Fibroblast of skin of left quadriceps (primary cell): ENCODE data around the gene CERCAM.

Experiments used
- DNase-seq, 2 experiments: peaks; one replicate each; pipeline ENCODE4 v3.0.0-alpha.2; 2013; ENCODE audit warnings: low read depth in 2 of 2

CERCAM gene

GRCh38 chr9:128420651-128421481 is at the start of gene CERCAM:
Gene CERCAM (plus strand): TSS chr9:128420857. CDS start chr9:128420878, 21 bp downstream.
- no peak for DNase-seq

- DNase-seq = no peak
Measured at GRCh38 chr9:128371630-128372117, 49.0 kb upstream of the CERCAM start.

GRCh38 chr9:128372188-128372641 is 48.4 kb upstream of the CERCAM start:
- DNase-seq = no peak

GRCh38 chr9:128372784-128373183 is 47.9 kb upstream of the CERCAM start:
- DNase-seq = no peak

- no peak for DNase-seq
Measured at GRCh38 chr9:128374221-128374675, 46.4 kb upstream of the CERCAM start.

- no peak for DNase-seq
Measured at GRCh38 chr9:128375865-128376264, 44.8 kb upstream of the CERCAM start.

GRCh38 chr9:128382261-128382660 is 38.4 kb upstream of the CERCAM start:
- DNase-seq = no peak

GRCh38 chr9:128383007-128383753 is 37.5 kb upstream of the CERCAM start:
- no peak for DNase-seq

- no peak for DNase-seq
Measured at GRCh38 chr9:128383791-128384190, 36.9 kb upstream of the CERCAM start.

GRCh38 chr9:128384801-128385495 is 35.7 kb upstream of the CERCAM start:
- DNase-seq = no peak

GRCh38 chr9:128385496-128386460 is 34.9 kb upstream of the CERCAM start:
- no peak for DNase-seq

- no peak for DNase-seq
Measured at GRCh38 chr9:128388150-128388549, 32.5 kb upstream of the CERCAM start.

GRCh38 chr9:128389395-128390149 is 31.1 kb upstream of the CERCAM start:
- DNase-seq = no peak

- DNase-seq = no peak
Measured at GRCh38 chr9:128390150-128390812, 30.4 kb upstream of the CERCAM start.

GRCh38 chr9:128390813-128391711 is 29.6 kb upstream of the CERCAM start:
- no peak for DNase-seq

GRCh38 chr9:128391956-128392301 is 28.7 kb upstream of the CERCAM start:
- DNase-seq = no peak

GRCh38 chr9:128392302-128393144 is 28.1 kb upstream of the CERCAM start:
- no peak for DNase-seq
